Measurements from ENCODE around the gene PSMA5. TPM values are rescaled to one million over a fixed set of nuclear protein-coding genes. Genes with fewer than 3 reads are reported as not detected.
"Not testable (repeated sequence)": the region's sequence is repeated elsewhere in the genome, so short reads cannot be mapped to it uniquely, and the experiment has no call there.

Gene PSMA5
- total RNA-seq = 10 to 100 TPM; 21.4 to 36.2 (median 27.7) TPM
- 10 to 100 TPM; 16.1 to 24.8 TPM for polyA plus RNA-seq

GRCh38 chr1:109426281-109427170, at the start of gene PSMA5:
TSS of gene PSMA5 (minus strand) at chr1:109426448. CDS start at chr1:109426330, 118 bp downstream.
- intact Hi-C loops (cut with DNase I) = no loop called here

GRCh38 chr1:109475261-109475660, 49.0 kb upstream of the PSMA5 start:
- DNase-seq = no peak
- TF ChIP-seq CTCF (IDR thresholded peaks at IDR 0.05) = no peak
- 85% methylated on average over 9 of the region's 9 CpGs for WGBS, 2 donors

More at GRCh38 chr1:109426281-109427170, at the start of gene PSMA5:
- Histone ChIP-seq H3K4me1 (peaks cover 7 to 16% (median 12%) of the 10 kb centered on the region in 3 donors), H3K4me3 (peak within 1 kb of the TSS; percentile 43 to 91 (median 70)), H3K27ac (peak within 1 kb of the TSS; percentile 51 to 81 (median 62)), H3K27me3 (no peaks in the 10 kb centered on the region), H3K9me3 (no peaks in the 10 kb centered on the region), H3K36me3 (no peaks in the 10 kb centered on the region)
- FAIRE-seq (peak; percentile 90), DNase-seq (peak; percentile 89 to 98 (median 96)), ATAC-seq (peak; percentile 97 to 100 (median 98))
- TF ChIP-seq CTCF (IDR thresholded peaks at IDR 0.05) = no peak
- 0% methylated on average over 50 of the region's 50 CpGs for WGBS, 2 donors

GRCh38 chr1:109474697-109475096, 48.4 kb upstream of the PSMA5 start:
- WGBS, 2 donors = 75 to 83% methylated on average over 1 of the region's 1 CpG
- DNase-seq (no peak), ATAC-seq (no peak), FAIRE-seq (no peak)
- Histone ChIP-seq H3K27ac (no peak overlapping the region), H3K4me1 (no peaks in the 10 kb centered on the region), H3K9me3 (no peaks in the 10 kb centered on the region), H3K4me3 (no peak overlapping the region), H3K27me3 (no peaks in the 10 kb centered on the region), H3K36me3 (no peaks in the 10 kb centered on the region)
- no peak for TF ChIP-seq CTCF (IDR thresholded peaks at IDR 0.05)
- intact Hi-C loops (cut with DNase I) = no loop called here

More at GRCh38 chr1:109475261-109475660, 49.0 kb upstream of the PSMA5 start:
- no peak overlapping the region for H3K27ac ChIP-seq
- H3K36me3 ChIP-seq = no peaks in the 10 kb centered on the region
- no peaks in the 10 kb centered on the region for H3K4me1 ChIP-seq
- FAIRE-seq (no peak), ATAC-seq (no peak)
- H3K27me3 ChIP-seq = no peaks in the 10 kb centered on the region
- H3K4me3 ChIP-seq = no peak overlapping the region
- intact Hi-C loops (cut with DNase I) = no loop called here
- no peaks in the 10 kb centered on the region for H3K9me3 ChIP-seq

GRCh38 chr1:109473284-109474057, 47.2 kb upstream of the PSMA5 start:
- H3K9me3 ChIP-seq; H3K27ac ChIP-seq; FAIRE-seq; H3K27me3 ChIP-seq; ATAC-seq; H3K36me3 ChIP-seq; intact Hi-C loops (cut with DNase I); H3K4me3 ChIP-seq; DNase-seq; H3K4me1 ChIP-seq: not testable (repeated sequence)
- WGBS, 2 donors = 82 to 86% methylated on average over 12 of the region's 12 CpGs

- TF ChIP-seq CTCF (IDR thresholded peaks at IDR 0.05) = no peak
- no peaks in the 10 kb centered on the region for H3K4me1 ChIP-seq
- WGBS, 2 donors = 64 to 74% methylated on average over 3 of the region's 3 CpGs
- DNase-seq (no peak), ATAC-seq (no peak), FAIRE-seq (no peak)
- no peak overlapping the region for H3K4me3 ChIP-seq
- no peaks in the 10 kb centered on the region for H3K9me3 ChIP-seq
- H3K27ac ChIP-seq = no peak overlapping the region
- H3K36me3 ChIP-seq = no peaks in the 10 kb centered on the region
- H3K27me3 ChIP-seq = no peaks in the 10 kb centered on the region
- intact Hi-C loops (cut with DNase I) = no loop called here
These were observed 46.5 kb upstream of the PSMA5 start for GRCh38 chr1:109472779-109473178.
